Mononuclear cell (primary cell): ENCODE measurements around the gene CERKL. TPM values are rescaled to one million over a fixed set of nuclear protein-coding genes. Genes with fewer than 3 reads are reported as not detected.

Source experiments
- H3K27me3 ChIP-seq: 2 replicates; pipeline ENCODE4 v1.6.0; 2011; ENCODE audit warnings: low read length, control low read depth; ENCODE audit not compliant: insufficient read depth
- H3K4me1 ChIP-seq: 2 replicates; pipeline ENCODE4 v1.5.1; 2011; ENCODE audit warnings: mild to moderate bottlenecking, low read length, control low read depth; ENCODE audit not compliant: insufficient read depth
- H3K4me3 ChIP-seq: 2 replicates; pipeline ENCODE4 v1.5.1; 2011; ENCODE audit warnings: mild to moderate bottlenecking, low read length, moderate library complexity
- H3K9me3 ChIP-seq: 2 replicates; pipeline ENCODE4 v1.5.1; 2011; ENCODE audit warnings: low read depth, mild to moderate bottlenecking, control low read depth, low read length
- total RNA-seq: library from RNA; depleted of rRNA; stranded (reverse); fragments of >200 nt; gene quantifications from one replicate; pipeline ENCODE4 v1.2.3, GENCODE V29; 2012

CERKL gene
- total RNA-seq, 1 donor = 0.21 TPM

DNA sequence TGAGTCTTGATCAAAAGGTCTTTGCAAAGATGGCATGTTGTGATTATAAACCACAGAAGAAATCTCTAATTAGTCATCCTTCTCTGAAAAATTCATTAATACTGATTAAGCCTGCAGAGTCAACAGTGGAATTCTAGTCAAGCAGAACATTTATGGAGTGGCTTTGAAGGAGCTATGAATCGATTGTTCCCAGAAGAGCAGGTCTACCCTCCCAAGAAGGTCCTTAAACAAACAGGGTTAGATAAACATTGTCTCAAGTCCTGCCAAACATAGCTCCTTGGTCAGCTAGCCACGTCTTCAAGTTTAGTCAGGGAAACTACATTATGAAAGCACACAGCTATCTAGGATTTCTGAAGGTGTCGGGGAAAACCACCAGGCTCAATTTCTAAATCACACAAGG is 110.8 kb downstream of the CERKL start:
- Histone ChIP-seq H3K27me3 (no peaks in the 10 kb centered on the region), H3K9me3 (no peaks in the 10 kb centered on the region), H3K4me1 (no peaks in the 10 kb centered on the region), H3K4me3 (no peak overlapping the region)

DNA sequence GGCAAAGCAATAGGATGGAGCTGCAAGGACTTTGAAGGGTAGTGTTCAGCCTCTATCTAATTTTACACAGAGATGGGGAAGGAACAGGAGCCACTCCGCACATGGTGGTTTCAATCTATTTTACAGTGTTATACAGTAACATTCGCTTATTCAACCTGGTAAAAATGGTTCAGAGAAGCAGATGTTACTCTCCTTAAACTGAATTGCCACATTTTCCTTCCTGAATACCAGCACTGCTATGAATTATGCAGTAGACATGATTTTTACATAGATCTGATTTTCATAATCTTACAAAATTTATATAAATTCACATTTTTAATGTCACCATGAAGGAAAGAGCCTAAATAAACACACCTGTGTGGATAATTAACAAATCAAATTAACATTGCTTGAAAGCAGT is 114.7 kb downstream of the CERKL start:
- Histone ChIP-seq H3K4me1 (no peaks in the 10 kb centered on the region), H3K4me3 (no peak overlapping the region), H3K27me3 (no peaks in the 10 kb centered on the region), H3K9me3 (no peaks in the 10 kb centered on the region)

DNA sequence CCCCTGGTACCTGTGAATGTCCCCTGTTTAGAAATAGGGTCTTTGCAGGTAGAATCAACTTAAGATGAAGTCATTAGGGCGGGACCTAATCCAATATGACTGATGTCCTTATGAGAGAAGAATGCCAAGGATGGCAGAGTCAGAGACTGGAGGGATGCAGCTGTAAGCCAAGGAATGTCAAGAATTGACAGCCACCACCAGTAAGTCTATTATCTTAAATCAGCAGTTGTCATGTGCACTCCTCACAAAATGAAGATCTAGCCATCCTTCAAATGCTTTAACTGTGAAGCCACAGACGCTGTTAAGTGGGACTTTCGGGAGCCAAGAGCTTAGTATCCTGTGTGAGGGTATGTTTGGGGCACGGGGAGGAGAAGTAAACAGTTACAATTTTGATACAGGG is 116.5 kb downstream of the CERKL start:
- Histone ChIP-seq H3K27me3 (no peaks in the 10 kb centered on the region), H3K4me1 (no peaks in the 10 kb centered on the region), H3K9me3 (no peaks in the 10 kb centered on the region), H3K4me3 (no peak overlapping the region)

DNA sequence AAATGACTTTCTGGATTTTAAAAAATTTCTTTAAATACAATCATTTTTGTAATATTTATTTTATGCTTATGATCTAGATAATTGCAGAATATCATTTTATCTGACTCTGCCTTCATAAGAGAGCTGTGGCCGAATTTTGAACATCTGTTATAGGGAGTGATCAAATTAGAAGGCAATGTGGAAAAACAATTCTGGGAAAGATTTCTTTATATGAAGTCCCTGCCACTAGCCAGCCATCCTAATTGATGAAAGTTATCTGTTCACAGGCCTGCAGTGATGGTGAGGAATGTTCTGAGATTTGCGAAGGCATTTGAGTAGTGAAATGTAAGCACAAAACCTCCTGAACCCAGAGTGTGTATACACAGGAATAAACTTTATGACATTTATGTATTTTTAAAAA is 120.2 kb downstream of the CERKL start:
- no peaks in the 10 kb centered on the region for H3K27me3 ChIP-seq
- no peaks in the 10 kb centered on the region for H3K9me3 ChIP-seq
- no peaks in the 10 kb centered on the region for H3K4me1 ChIP-seq
- no peak overlapping the region for H3K4me3 ChIP-seq

DNA sequence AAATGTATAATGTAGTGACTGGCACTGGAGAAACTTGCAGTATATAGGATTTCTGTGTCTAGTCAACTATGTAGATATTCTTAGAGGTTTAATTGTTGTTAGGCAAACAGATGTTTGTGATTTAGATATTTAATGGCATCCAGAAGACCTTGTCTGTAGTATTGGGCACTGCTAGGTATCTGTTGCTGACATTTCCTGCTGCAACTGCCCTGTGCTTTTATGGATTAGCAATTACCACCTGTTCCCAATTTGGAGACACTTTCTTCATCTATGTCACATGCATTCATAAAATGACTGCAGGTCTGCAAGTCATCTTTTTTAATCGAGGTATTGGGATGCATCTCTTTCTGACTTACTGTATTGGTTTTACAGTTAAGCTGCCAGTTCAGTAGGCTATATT is 128.5 kb downstream of the CERKL start:
- Histone ChIP-seq H3K4me1 (no peaks in the 10 kb centered on the region), H3K9me3 (no peaks in the 10 kb centered on the region), H3K4me3 (no peak overlapping the region), H3K27me3 (no peaks in the 10 kb centered on the region)

DNA sequence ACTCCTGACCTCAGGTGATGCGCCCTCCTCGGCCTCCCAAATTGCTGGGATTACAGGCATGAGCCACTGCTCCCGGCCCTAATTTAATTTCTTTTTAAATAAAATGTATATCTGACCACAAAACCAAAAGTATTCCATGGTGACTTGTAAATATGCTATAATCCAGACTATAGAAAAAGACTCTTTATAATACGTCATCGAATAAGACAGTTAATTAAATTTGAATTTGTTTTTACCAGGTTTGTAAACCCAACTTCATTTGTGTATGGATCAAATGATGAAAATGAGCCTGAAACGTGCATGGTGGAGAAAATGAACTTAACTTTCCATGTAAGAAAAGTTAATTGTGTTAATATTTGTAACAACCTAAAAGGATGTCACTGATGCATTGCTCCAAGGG is 129.8 kb downstream of the CERKL start:
- no peaks in the 10 kb centered on the region for H3K4me1 ChIP-seq
- H3K27me3 ChIP-seq = no peaks in the 10 kb centered on the region
- no peaks in the 10 kb centered on the region for H3K9me3 ChIP-seq
- no peak overlapping the region for H3K4me3 ChIP-seq

DNA sequence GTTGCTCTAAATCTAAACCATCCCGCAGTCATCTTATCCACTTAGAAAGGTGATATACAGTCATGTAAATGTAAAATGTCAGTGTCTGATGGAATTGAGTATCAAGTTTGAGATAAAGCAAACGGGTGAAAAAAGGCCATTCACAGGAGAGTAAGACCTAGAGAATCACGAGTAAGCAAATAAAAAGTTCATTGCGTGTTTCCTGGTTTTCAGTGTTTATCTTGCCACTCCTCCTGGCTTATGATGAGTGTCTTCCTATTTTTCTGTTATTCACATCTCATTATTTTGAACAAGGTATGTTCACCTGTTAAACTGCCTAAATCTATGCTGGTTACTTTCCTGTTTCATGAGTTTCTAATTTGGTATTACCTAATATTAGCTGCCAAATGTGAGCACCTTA is 130.9 kb downstream of the CERKL start:
- no peaks in the 10 kb centered on the region for H3K27me3 ChIP-seq

DNA sequence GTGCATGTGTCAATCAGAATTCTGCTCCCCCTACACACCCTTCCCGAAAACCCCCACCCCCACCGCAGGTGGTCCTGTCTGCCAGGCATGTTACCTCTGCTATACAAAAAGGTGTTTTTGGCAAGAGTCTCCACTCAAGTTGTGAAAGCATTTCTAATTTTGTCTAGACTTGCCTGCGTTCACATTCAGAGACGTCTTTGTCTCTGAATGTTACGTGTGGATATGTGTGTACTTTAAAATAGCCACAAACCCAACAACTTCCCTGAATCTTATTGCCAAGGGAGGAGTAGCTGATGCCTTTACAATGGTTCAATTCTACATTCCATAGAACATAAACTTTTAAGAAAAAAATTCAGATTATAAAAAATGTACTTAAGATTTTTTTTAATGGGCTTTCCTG is 133.1 kb downstream of the CERKL start:
- Histone ChIP-seq H3K4me3 (no peak overlapping the region), H3K9me3 (no peaks in the 10 kb centered on the region), H3K27me3 (no peaks in the 10 kb centered on the region), H3K4me1 (no peaks in the 10 kb centered on the region)

More for the DNA sequence above, 130.9 kb downstream of the CERKL start:
- H3K9me3 ChIP-seq = no peaks in the 10 kb centered on the region
- H3K4me1 ChIP-seq = no peaks in the 10 kb centered on the region
- H3K4me3 ChIP-seq = no peak overlapping the region

DNA sequence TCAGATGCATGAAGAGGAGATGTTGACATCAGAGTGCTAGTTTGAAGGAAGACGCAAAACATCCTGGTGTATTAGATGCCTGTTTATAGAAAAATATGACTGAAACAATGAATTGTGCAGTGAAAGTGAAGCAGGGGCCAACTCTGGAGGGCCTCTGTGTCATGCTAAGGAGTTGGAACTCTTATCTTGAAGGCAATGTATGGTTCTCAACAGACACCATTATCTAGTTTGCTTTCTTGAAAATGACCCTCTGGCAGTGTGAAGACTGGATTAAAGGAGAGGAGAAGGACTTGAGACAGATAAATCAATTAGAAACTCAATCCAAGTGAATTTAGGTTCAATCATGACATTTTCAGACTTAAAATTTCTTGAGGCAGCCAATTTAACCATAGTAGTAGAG is 136.7 kb downstream of the CERKL start:
- H3K4me1 ChIP-seq = no peaks in the 10 kb centered on the region
- H3K4me3 ChIP-seq = no peak overlapping the region
- no peaks in the 10 kb centered on the region for H3K27me3 ChIP-seq
- no peaks in the 10 kb centered on the region for H3K9me3 ChIP-seq

DNA sequence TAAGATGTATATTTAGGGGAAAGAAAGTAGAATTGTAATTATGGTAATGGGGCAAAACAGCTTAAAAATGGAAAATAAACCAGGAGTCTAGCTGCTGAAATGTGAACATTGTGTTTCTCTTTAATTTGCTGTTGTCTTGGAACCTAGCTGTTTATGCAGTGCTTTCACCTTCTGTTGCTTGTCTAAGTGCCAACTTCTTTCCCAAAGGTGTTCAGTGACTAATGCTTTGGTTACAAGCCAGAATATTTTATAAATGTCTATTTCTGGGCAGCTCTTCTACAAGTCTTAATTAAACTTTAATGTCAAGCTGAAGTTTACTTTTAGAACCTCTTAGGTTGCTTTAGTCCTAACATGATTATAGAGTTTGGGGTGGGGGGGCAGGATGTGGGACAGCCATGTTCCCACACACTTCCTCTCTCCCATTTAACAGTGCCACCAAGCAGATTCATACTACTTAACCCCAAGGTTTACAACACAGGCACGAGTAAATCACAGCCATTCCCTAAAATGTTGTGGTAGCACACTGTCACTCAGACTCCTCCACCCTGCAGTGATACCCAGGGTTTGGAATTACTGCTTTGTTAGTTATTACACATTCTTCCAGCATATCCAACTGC is 139.1 kb downstream of the CERKL start:
- H3K4me3 ChIP-seq = no peak overlapping the region
- no peaks in the 10 kb centered on the region for H3K27me3 ChIP-seq
- no peaks in the 10 kb centered on the region for H3K9me3 ChIP-seq
- no peaks in the 10 kb centered on the region for H3K4me1 ChIP-seq

DNA sequence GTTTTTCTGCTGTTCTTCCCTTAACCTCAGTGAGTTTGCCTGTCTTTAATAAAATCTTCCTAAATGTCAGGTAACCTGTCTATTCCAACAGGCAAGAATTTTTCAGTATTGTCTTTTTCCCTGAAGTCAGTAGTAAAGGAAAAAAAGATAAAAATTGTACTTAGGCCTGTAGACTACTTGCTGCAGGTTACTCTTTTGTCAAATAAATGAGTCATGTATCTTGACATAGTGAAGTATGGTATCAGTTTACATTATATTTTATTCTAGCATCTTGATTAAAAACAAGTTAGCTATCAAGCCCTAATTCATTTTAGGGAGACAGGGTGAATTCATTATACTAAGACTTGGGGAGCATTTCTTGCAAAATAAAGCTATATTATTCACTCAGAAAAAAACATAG is 139.9 kb downstream of the CERKL start:
- Histone ChIP-seq H3K4me1 (no peaks in the 10 kb centered on the region), H3K4me3 (no peak overlapping the region), H3K27me3 (no peaks in the 10 kb centered on the region), H3K9me3 (no peaks in the 10 kb centered on the region)

DNA sequence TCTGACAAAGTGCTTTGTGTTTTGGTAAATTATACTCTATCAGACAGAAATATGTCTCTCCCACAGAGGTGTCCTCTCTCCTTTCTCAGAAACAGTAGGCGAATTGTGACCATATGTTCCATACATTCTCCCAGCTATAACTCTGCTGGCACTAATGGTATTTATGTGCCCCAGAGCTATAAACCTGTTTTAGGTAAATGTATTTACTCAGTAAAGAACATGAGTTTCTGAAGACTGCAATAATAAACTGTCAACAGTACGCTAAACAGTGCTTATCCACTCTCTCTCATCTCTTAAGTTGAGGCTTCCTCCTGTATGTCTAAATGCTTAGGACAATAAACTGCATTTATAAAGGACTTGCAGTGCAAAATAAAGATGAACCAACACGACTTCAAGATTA is 141.2 kb downstream of the CERKL start:
- no peak overlapping the region for H3K4me3 ChIP-seq

DNA sequence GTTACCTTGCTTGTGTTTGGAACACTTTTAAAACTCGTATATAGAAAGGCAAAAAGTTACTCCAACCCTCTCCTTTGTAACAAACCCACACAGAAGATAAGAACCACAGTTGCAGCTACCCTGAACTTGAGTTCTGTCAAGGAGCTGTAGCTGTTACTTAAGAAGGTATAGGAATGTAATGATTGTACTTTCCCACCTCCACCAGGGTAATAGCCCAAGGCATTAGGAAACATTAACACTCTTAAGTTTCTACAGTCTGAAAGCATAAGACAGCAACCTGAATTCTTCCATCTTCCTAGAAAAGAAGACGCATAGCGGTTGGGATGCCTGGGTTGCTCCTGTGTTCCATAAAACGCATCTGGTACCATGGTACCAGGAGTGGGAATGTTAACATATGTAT is 156.7 kb downstream of the CERKL start:
- no peak overlapping the region for H3K4me3 ChIP-seq
- no peaks in the 10 kb centered on the region for H3K27me3 ChIP-seq
- H3K9me3 ChIP-seq = no peaks in the 10 kb centered on the region
- no peaks in the 10 kb centered on the region for H3K4me1 ChIP-seq

More for the DNA sequence above, 141.2 kb downstream of the CERKL start:
- no peaks in the 10 kb centered on the region for H3K4me1 ChIP-seq
- H3K27me3 ChIP-seq = no peaks in the 10 kb centered on the region
- no peaks in the 10 kb centered on the region for H3K9me3 ChIP-seq

DNA sequence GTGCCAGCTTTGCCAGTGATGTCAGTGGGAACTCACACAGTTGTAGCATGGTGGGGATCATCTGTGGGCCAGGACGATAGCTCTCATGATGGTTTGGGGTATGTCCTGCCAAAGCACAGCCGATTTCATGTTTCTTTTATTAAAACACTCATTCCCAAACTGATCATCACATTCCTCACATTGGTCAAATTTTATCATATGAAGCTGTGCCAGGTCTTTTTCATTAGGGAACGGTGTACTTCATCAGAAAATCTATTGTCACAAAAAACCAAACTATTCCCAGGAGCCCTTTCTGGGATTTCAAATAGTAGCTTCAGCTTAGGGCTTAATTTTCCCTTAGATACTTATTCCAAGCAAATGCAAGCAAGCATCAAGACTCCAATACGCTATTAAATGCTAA is 157.7 kb downstream of the CERKL start:
- Histone ChIP-seq H3K9me3 (no peaks in the 10 kb centered on the region), H3K27me3 (no peaks in the 10 kb centered on the region), H3K4me3 (no peak overlapping the region), H3K4me1 (no peaks in the 10 kb centered on the region)
